ENCODE measurements around the gene PRDM12. TPM values are rescaled to one million over a fixed set of nuclear protein-coding genes. Genes with fewer than 3 reads are reported as not detected.

Gene PRDM12
- total RNA-seq, 2 donors from 2014 or later, result not detected

DNA sequence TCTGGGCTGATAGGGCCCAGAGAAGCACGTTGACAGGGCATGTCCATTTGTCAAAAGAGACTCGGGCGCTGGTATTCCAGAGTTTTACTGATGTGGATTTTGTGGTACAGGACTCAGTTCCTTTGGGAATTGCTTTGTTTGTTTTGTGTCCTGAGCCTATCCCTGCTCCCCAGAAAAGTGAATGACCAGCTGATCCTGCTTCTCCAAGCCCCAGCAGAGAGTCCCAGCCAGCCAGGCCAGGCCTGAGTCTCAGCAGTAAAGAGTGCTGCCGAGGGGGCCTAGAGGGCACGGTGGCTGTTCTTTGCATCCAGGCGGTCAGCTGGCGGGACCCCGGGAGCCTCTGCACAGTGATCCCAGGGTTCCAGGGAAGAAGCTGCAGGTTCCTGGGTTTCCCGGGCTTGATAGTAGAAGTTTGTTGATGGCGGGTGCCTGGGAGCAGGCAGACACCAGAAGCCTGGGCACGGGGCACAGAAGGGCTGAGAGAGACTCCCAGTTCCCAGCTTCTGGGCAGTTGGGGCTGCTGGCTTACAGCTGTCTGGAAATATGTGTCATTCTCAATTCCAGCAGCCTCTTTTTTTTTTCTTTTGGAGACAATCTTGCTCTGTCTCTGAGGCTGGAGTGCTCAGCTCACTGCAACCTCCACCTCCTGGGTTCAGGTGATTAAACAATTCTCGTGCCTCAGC, 8.7 kb downstream of the PRDM12 start:
- no peak for DNase-seq
- Histone ChIP-seq H3K4me1 (no peaks in the 10 kb centered on the region), H3K27me3 (no peaks in the 10 kb centered on the region), H3K9me3 (no peaks in the 10 kb centered on the region), H3K27ac (no peak overlapping the region), H3K36me3 (replicated peaks in 1 of 2; ENCODE audit: insufficient read depth in 1 of 2, low read depth in 2 of 2) (no peaks in the 10 kb centered on the region), H3K4me3 (no peak overlapping the region)
- TF ChIP-seq CTCF (IDR thresholded peaks at IDR 0.05) (no peak), POLR2A (IDR thresholded peaks at IDR 0.05) (no peak)
- intact Hi-C loops (cut with DNase I), result no loop called here
- ATAC-seq, result no peak
- 76 to 85% methylated on average over 6 to 12 of the region's 12 CpGs for WGBS, 2 donors

GRCh38 chr9:130675396-130675795, 11.0 kb downstream of the PRDM12 start:
- 76 to 80% methylated on average over 12 to 13 of the region's 13 CpGs for WGBS, 2 donors
- no peaks in the 10 kb centered on the region for H3K36me3 ChIP-seq (replicated peaks in 1 of 2; ENCODE audit: insufficient read depth in 1 of 2, low read depth in 2 of 2)
- H3K27ac ChIP-seq, result no peak overlapping the region
- TF ChIP-seq CTCF (IDR thresholded peaks at IDR 0.05) (no peak), POLR2A (IDR thresholded peaks at IDR 0.05) (no peak)
- H3K4me1 ChIP-seq, result no peaks in the 10 kb centered on the region
- no peak for ATAC-seq
- DNase-seq, result no peak
- H3K9me3 ChIP-seq, result no peaks in the 10 kb centered on the region
- H3K4me3 ChIP-seq, result no peak overlapping the region
- no peaks in the 10 kb centered on the region for H3K27me3 ChIP-seq
- intact Hi-C loops (cut with DNase I), result no loop called here

- peaks cover 13% of the 10 kb centered on the region for H3K4me1 ChIP-seq
- no peaks in the 10 kb centered on the region for H3K36me3 ChIP-seq (replicated peaks in 1 of 2; ENCODE audit: insufficient read depth in 1 of 2, low read depth in 2 of 2)
- no peaks in the 10 kb centered on the region for H3K27me3 ChIP-seq
- intact Hi-C loops (cut with DNase I), result no loop called here
- no peak for DNase-seq
- H3K4me3 ChIP-seq, result no peak overlapping the region
- H3K9me3 ChIP-seq, result no peaks in the 10 kb centered on the region
- 62 to 84% methylated on average over 6 to 7 of the region's 7 CpGs for WGBS, 2 donors
- no peak overlapping the region for H3K27ac ChIP-seq
- no peak for ATAC-seq
- TF ChIP-seq CTCF (IDR thresholded peaks at IDR 0.05) (no peak), POLR2A (IDR thresholded peaks at IDR 0.05) (no peak)
Observed at GRCh38 chr9:130677252-130677651, 12.9 kb downstream of the PRDM12 start.

GRCh38 chr9:130680836-130681768, 16.7 kb downstream of the PRDM12 start:
- TF ChIP-seq CTCF (IDR thresholded peaks at IDR 0.05) (peak in 1 of 7 experiments; percentile 4), POLR2A (IDR thresholded peaks at IDR 0.05) (peak in 1 of 3 donors; percentile 33)
- WGBS, 2 donors, result 4% methylated on average over 49 of the region's 116 CpGs; no CpG with 5 or more reads in 1 of the 2 donors
- Histone ChIP-seq H3K9me3 (no peaks in the 10 kb centered on the region), H3K4me3 (peak overlapping the region; percentile 9 to 19), H3K4me1 (peaks cover 15% of the 10 kb centered on the region), H3K27ac (no peak overlapping the region), H3K36me3 (replicated peaks in 1 of 2; ENCODE audit: insufficient read depth in 1 of 2, low read depth in 2 of 2) (no peaks in the 10 kb centered on the region), H3K27me3 (no peaks in the 10 kb centered on the region)
- DNase-seq (peak; percentile 81 to 89 (median 87)), ATAC-seq (peak; percentile 74)
- intact Hi-C loops (cut with DNase I), result loop anchor here (5.0 kb wide), 1 partner anchor 219 kb away; no protein-coding TSS in a partner anchor
